Keratinocyte (primary cell): ENCODE data around the gene MFNG. TPM values are rescaled to one million over a fixed set of nuclear protein-coding genes. Genes with fewer than 3 reads are reported as not detected.

Experiments used
- DNase-seq: peaks from one replicate; pipeline ENCODE4 v3.0.0-alpha.2; 2011; ENCODE audit warnings: low read depth, missing footprints, low spot score
- FAIRE-seq: peaks from 2 replicates; lab custom pipeline; 2011; peaks lifted over from hg19 to GRCh38; lab: Jason Lieb, UNC
- H2AFZ ChIP-seq: 2 replicates; pipeline ENCODE4 v1.6.0; 2012; ENCODE audit warnings: low read length, control low read depth, inconsistent platforms; ENCODE audit not compliant: control insufficient read depth
- H3K27ac ChIP-seq: 2 replicates; pipeline ENCODE4 v1.5.1; 2011; ENCODE audit warnings: low read length; ENCODE audit not compliant: control insufficient read depth, insufficient read depth
- H3K27me3 ChIP-seq: 3 replicates; pipeline ENCODE4 v1.6.0; 2011; ENCODE audit warnings: low read length; ENCODE audit not compliant: control insufficient read depth, insufficient read depth; ENCODE audit errors: extremely low read depth
- H3K36me3 ChIP-seq, 2 experiments: 2 replicates in 1 of 2; 3 replicates in 1 of 2; pipeline ENCODE4 v1.5.1; 2011; ENCODE audit warnings: low read length in 2 of 2, mild to moderate bottlenecking in 1 of 2; ENCODE audit not compliant: control insufficient read depth in 2 of 2, insufficient read depth in 2 of 2; ENCODE audit errors: extremely low read depth in 1 of 2
- H3K4me1 ChIP-seq: 3 replicates; pipeline ENCODE4 v1.5.1; 2011; ENCODE audit warnings: low read length; ENCODE audit not compliant: control insufficient read depth, insufficient read depth; ENCODE audit errors: extremely low read depth
- H3K4me2 ChIP-seq: 3 replicates; pipeline ENCODE4 v1.6.0; 2011; ENCODE audit warnings: low read depth, low read length; ENCODE audit not compliant: control insufficient read depth, insufficient read depth; ENCODE audit errors: extremely low read depth
- H3K4me3 ChIP-seq, 3 experiments: fragments of 200-600 bp in 1 of 3; sonication (generic) in 1 of 3; 2 replicates in 2 of 3; 3 replicates in 1 of 3; pipeline ENCODE4 v1.5.1; 2011 to 2016; ENCODE audit warnings: low read length in 3 of 3, mild to moderate bottlenecking in 3 of 3, control low read depth in 2 of 3, inconsistent platforms in 1 of 3, low read depth in 1 of 3, mixed read lengths in 1 of 3, mixed run types in 1 of 3, moderate library complexity in 1 of 3; ENCODE audit not compliant: control insufficient read depth in 2 of 3, insufficient read depth in 2 of 3; ENCODE audit errors: extremely low read depth in 1 of 3
- H3K79me2 ChIP-seq: 2 replicates; pipeline ENCODE4 v1.6.0; 2012; ENCODE audit warnings: low read length; ENCODE audit not compliant: control insufficient read depth, insufficient read depth
- H3K9ac ChIP-seq: 3 replicates; pipeline ENCODE4 v1.6.0; 2011; ENCODE audit warnings: low read length; ENCODE audit not compliant: control insufficient read depth, insufficient read depth; ENCODE audit errors: extremely low read depth
- H3K9me1 ChIP-seq: 3 replicates; pipeline ENCODE4 v1.6.0; 2011; ENCODE audit warnings: low read length; ENCODE audit not compliant: control insufficient read depth, insufficient read depth; ENCODE audit errors: extremely low read depth
- H3K9me3 ChIP-seq: 2 replicates; pipeline ENCODE4 v1.5.1; 2012; ENCODE audit warnings: low read depth, low read length; ENCODE audit not compliant: control insufficient read depth
- H4K20me1 ChIP-seq: 3 replicates; pipeline ENCODE4 v1.6.0; 2011; ENCODE audit warnings: low read length; ENCODE audit not compliant: control insufficient read depth, insufficient read depth; ENCODE audit errors: extremely low read depth
- EZH2 ChIP-seq: IDR thresholded peaks from one replicate; pipeline ENCODE4 v1.6.1; 2012; ENCODE audit warnings: inconsistent platforms, mild to moderate bottlenecking, low read length, moderate library complexity
- dilution Hi-C: fragments of 300-500 bp; cut with MboI; formaldehyde crosslinking; loops from one replicate; pipeline ENCODE4 v1.7.0; 2020; ENCODE audit warnings: low sequenced_read_pairs; ENCODE audit not compliant: extremely low pct_ligation_motif_present
- polyA plus RNA-seq, 5 experiments: library from polyadenylated mRNA; depleted of rRNA in 3 of 5; stranded (reverse) in 3 of 5; stranded (forward) in 1 of 5; unstranded in 1 of 5; fragments of >200 nt; gene quantifications; 1 replicate in 1 of 5; 2 replicates in 3 of 5; 3 replicates in 1 of 5; pipeline versions ENCODE4 v1.2.1 to v1.2.3, GENCODE V29; 2011 to 2012; ENCODE audit warnings: missing spikeins in 2 of 5, low read depth in 1 of 5, low replicate concordance in 1 of 5
- TF ChIP-seq, protein P1 (sequence below), 3 experiments: IDR thresholded peaks in 1 of 3; conservative IDR thresholded peaks in 1 of 3; optimal IDR thresholded peaks in 1 of 3; 2 replicates in 2 of 3; 3 replicates in 1 of 3; pipeline versions ENCODE3 to v1.5.1; 2011; ENCODE audit warnings: low read length in 3 of 3, mild to moderate bottlenecking in 3 of 3, moderate library complexity in 2 of 3, control low read depth in 1 of 3, inconsistent platforms in 1 of 3; ENCODE audit not compliant: insufficient read depth in 2 of 3; ENCODE audit errors: extremely low read depth in 1 of 3

The MFNG gene
- polyA plus RNA-seq, 1 donor (not counting 4 experiments of a cell fraction or from before 2014, with no cell fraction given) = 5.9 TPM

DNA sequence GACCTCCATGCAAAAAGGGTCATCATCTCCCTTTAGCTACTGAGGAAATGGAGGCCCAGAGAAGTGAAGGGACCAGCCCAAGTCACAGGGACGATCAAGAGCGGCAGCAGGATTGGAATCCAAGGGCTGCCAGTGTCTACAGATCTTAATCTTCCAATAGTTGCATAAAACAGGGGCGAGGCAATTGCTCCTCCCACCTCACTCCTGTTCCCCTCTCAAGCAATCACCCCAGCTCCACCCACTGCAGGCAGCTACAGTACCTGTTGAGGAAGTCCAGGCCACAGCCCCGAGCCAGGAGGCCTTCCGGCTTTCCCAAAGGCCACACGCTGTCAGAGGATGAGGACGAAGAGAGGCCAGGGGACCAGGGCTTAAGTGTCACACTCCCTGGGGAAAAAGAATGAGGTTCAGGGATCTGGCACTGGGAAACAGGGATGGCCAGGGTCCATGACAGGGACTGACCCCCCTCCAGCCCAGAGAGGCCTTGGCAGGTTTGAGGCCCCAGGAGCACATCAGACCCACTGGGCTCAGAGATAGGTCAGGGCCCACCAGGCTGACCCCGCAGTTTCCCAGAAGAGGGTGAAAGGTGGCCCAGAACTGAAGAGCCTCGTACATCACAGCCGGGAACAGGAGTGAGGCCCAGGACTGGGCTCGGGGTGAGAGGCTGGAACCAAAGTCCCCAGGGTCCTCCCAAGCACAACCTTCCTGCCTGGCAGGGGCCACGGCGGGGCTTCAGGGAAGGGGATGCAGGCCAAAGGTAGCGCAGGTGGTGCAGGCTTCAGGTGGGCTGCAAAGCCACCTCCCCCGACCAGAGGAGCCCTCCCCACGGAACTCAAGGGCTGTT is 16.4 kb upstream of the MFNG start:
- H3K4me1 ChIP-seq = peaks cover 25% of the 10 kb centered on the region
- peaks cover 33% of the 10 kb centered on the region for H4K20me1 ChIP-seq
- no peak for DNase-seq
- peaks cover 59 to 87% of the 10 kb centered on the region in 2 experiments for H3K36me3 ChIP-seq
- no peaks in the 10 kb centered on the region for H3K27me3 ChIP-seq
- H3K79me2 ChIP-seq = peaks cover 85% of the 10 kb centered on the region
- no peak overlapping the region for H3K27ac ChIP-seq
- no peak for FAIRE-seq
- peaks cover 3% of the 10 kb centered on the region for H3K9me1 ChIP-seq
- no peak overlapping the region for H3K4me3 ChIP-seq
- H3K9ac ChIP-seq = no peak overlapping the region
- TF ChIP-seq, protein P1, sequence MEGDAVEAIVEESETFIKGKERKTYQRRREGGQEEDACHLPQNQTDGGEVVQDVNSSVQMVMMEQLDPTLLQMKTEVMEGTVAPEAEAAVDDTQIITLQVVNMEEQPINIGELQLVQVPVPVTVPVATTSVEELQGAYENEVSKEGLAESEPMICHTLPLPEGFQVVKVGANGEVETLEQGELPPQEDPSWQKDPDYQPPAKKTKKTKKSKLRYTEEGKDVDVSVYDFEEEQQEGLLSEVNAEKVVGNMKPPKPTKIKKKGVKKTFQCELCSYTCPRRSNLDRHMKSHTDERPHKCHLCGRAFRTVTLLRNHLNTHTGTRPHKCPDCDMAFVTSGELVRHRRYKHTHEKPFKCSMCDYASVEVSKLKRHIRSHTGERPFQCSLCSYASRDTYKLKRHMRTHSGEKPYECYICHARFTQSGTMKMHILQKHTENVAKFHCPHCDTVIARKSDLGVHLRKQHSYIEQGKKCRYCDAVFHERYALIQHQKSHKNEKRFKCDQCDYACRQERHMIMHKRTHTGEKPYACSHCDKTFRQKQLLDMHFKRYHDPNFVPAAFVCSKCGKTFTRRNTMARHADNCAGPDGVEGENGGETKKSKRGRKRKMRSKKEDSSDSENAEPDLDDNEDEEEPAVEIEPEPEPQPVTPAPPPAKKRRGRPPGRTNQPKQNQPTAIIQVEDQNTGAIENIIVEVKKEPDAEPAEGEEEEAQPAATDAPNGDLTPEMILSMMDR (optimal IDR thresholded peaks at IDR 0.05 in 1 of 3, IDR thresholded peaks at IDR 0.05 in 1 of 3, conservative IDR thresholded peaks at IDR 0.05 in 1 of 3; ENCODE audit: extremely low read depth in 1 of 3, insufficient read depth in 2 of 3, low read length in 3 of 3) = no peak
- no peak for TF ChIP-seq EZH2
- no peak overlapping the region for H3K4me2 ChIP-seq
- no peak overlapping the region for H2AFZ ChIP-seq
- no peaks in the 10 kb centered on the region for H3K9me3 ChIP-seq
- dilution Hi-C loops = no loop called here

DNA sequence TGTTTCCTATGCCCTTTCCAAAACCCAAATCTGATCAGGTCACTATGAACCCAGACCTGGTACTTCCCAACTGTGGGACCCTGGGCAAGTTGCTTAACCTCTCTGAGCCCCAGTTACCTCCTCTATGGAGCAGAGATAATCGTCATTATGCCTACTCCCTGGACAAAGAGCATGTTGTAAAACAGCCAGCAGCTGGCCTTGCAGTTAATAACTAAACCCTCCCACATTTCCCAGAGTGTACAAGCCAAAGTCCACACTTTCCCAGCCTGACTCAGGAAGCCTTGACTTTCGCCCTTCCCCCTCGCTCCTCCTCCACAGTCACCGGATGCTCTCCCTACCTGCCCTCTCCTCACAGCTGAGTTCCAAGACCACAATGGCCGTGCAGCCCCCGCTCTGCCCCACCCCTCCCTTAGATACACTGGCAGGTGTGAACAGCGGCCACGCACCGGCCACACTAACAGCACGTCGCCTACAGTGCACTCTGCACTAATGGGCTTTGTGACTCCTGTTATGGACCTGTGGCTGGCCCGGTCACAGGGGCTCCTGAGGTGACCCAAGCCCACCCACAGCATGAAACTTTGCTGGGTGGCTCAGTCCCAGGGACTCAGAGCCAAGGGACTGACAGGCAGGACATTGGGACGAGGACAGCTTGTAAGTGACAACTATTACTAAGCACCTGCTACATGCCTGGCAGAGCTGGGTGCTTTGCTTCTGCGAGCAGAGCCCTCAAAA is 15.6 kb upstream of the MFNG start:
- Histone ChIP-seq H3K27me3 (no peaks in the 10 kb centered on the region), H3K4me2 (no peak overlapping the region), H3K4me1 (peaks cover 31% of the 10 kb centered on the region), H3K27ac (no peak overlapping the region), H3K4me3 (no peak overlapping the region), H3K36me3 (peaks cover 60 to 85% of the 10 kb centered on the region in 2 experiments), H3K9me3 (no peaks in the 10 kb centered on the region), H3K9ac (no peak overlapping the region), H3K9me1 (peaks cover 3% of the 10 kb centered on the region), H3K79me2 (peaks cover 79% of the 10 kb centered on the region), H4K20me1 (peaks cover 33% of the 10 kb centered on the region), H2AFZ (no peak overlapping the region)
- FAIRE-seq = no peak
- DNase-seq = no peak
- dilution Hi-C loops = no loop called here
- TF ChIP-seq EZH2 = no peak
- TF ChIP-seq, protein P1 (optimal IDR thresholded peaks at IDR 0.05 in 1 of 3, IDR thresholded peaks at IDR 0.05 in 1 of 3, conservative IDR thresholded peaks at IDR 0.05 in 1 of 3; ENCODE audit: extremely low read depth in 1 of 3, insufficient read depth in 2 of 3, low read length in 3 of 3) = no peak
